Thyroid gland (tissue), 4 donors: ENCODE results near the gene FSTL4. TPM values are rescaled to one million over a fixed set of nuclear protein-coding genes. Genes with fewer than 3 reads are reported as not detected.

Experiments used
- DNase-seq, 2 donors: peaks; one replicate each; pipeline ENCODE4 v3.0.0-alpha.2; 2019
- H3K27ac ChIP-seq, 3 donors: fragments of 200-600 bp; sonication (generic); 1 replicate in 2 of 3; 2 replicates in 1 of 3; pipeline ENCODE4 v1.5.1; 2016 to 2019; ENCODE audit warnings: mild to moderate bottlenecking in 1 of 3, moderate library complexity in 1 of 3
- H3K27me3 ChIP-seq: fragments of 200-600 bp; sonication (generic); one replicate; pipeline ENCODE4 v1.5.1; 2019
- H3K36me3 ChIP-seq, 2 donors: fragments of 200-600 bp; sonication (generic); one replicate each; pipeline ENCODE4 v1.5.1; 2016 to 2019
- H3K4me1 ChIP-seq, 2 donors: fragments of 200-600 bp; sonication (generic); one replicate each; pipeline ENCODE4 v1.5.1; 2017 to 2019
- H3K4me3 ChIP-seq, 3 donors: fragments of 200-600 bp; sonication (generic); replicated peaks in 1 of 3; 1 replicate in 2 of 3; 2 replicates in 1 of 3; pipeline ENCODE4 v1.5.1; 2016; ENCODE audit warnings: mild to moderate bottlenecking in 1 of 3
- H3K9me3 ChIP-seq: fragments of 200-600 bp; sonication (generic); one replicate; pipeline ENCODE4 v1.5.1; 2017
- POLR2A ChIP-seq, 2 donors: fragments of 450-650 bp; IDR thresholded peaks; one replicate each; pipeline ENCODE4 v1.6.1; 2017; ENCODE audit warnings: antibody characterized with exemption in 2 of 2, mild to moderate bottlenecking in 2 of 2, moderate library complexity in 1 of 2
- WGBS, 2 donors: methylation state at CpG; one replicate each; pipeline ENCODE4 v1.1.5; 2017; 5-methylcytosine and 5-hydroxymethylcytosine counted together
- intact Hi-C: fragments of 100-400 bp; cut with DNase I; formaldehyde crosslinking; loops from one replicate; pipeline ENCODE4 v1.15.1; 2023
- total RNA-seq, 4 donors: library from RNA; depleted of rRNA; stranded (reverse); fragments of >200 nt; gene quantifications; one replicate each; pipeline ENCODE4 v1.2.3, GENCODE V29; 2016
- TF ChIP-seq, protein P1 (sequence below), 6 experiments: fragments of 200-600 bp in 3 of 6; fragments of 450-650 bp in 3 of 6; sonication (generic) in 3 of 6; IDR thresholded peaks; one replicate each; pipeline ENCODE4 v1.5.1; 2016 to 2019; ENCODE audit warnings: antibody characterized with exemption in 6 of 6, mild to moderate bottlenecking in 2 of 6, inconsistent platforms in 1 of 6, moderate library complexity in 1 of 6

FSTL4 gene
- total RNA-seq, 4 donors from 2014 or later = 0.10 to 0.13 TPM; not detected in 2

DNA sequence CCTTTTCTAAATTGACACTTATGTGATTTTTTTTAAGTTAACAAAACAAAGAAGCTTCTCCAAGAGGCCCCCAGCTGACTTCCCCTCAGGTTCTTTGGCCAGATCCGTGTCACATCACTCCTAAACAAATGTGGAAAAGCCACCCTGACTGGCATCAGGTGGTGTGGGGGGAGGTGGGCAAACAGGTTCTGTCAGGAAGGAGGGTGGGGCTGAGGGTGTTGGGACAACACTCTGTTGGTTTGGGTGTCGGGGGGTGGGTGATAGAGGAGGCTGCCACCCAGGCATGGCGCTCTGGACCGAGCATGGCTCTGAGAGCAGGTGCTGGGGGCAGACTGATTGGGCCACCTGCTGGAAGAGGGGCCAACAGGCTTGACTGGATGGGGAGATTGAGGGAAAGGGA is 349.7 kb downstream of the FSTL4 start:
- no peaks in the 10 kb centered on the region for H3K36me3 ChIP-seq
- H3K4me3 ChIP-seq = no peak overlapping the region
- no peaks in the 10 kb centered on the region for H3K9me3 ChIP-seq
- no peak for DNase-seq
- intact Hi-C loops = no loop called here
- no peaks in the 10 kb centered on the region for H3K4me1 ChIP-seq
- no peaks in the 10 kb centered on the region for H3K27me3 ChIP-seq
- no peak overlapping the region for H3K27ac ChIP-seq
- WGBS, 2 donors = 80 to 86% methylated on average over 4 of the region's 4 CpGs
- TF ChIP-seq POLR2A (IDR thresholded peaks at IDR 0.05) = no peak
- TF ChIP-seq, protein P1, sequence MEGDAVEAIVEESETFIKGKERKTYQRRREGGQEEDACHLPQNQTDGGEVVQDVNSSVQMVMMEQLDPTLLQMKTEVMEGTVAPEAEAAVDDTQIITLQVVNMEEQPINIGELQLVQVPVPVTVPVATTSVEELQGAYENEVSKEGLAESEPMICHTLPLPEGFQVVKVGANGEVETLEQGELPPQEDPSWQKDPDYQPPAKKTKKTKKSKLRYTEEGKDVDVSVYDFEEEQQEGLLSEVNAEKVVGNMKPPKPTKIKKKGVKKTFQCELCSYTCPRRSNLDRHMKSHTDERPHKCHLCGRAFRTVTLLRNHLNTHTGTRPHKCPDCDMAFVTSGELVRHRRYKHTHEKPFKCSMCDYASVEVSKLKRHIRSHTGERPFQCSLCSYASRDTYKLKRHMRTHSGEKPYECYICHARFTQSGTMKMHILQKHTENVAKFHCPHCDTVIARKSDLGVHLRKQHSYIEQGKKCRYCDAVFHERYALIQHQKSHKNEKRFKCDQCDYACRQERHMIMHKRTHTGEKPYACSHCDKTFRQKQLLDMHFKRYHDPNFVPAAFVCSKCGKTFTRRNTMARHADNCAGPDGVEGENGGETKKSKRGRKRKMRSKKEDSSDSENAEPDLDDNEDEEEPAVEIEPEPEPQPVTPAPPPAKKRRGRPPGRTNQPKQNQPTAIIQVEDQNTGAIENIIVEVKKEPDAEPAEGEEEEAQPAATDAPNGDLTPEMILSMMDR (IDR thresholded peaks at IDR 0.05) = no peak

DNA sequence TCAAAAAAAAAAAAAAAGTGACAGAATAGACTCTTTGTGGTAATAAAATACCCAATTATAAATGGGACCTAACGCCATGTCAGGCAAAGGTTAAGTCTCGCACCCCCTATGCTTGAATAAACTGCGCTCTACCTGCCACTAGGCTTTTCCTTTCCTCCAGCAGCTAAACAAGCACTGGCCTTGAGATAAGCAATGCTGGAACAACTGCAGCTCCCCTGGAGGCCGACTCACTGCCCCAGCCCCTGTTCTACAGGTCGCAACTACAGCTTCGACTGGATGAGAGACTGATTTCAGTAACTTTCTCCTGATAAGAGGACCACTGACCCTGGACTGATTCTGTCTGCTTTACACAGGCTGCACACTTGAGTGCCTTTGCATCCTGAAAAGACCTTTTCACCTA is 350.3 kb downstream of the FSTL4 start:
- Histone ChIP-seq H3K4me1 (no peaks in the 10 kb centered on the region), H3K27me3 (no peaks in the 10 kb centered on the region), H3K4me3 (no peak overlapping the region), H3K27ac (no peak overlapping the region), H3K9me3 (no peaks in the 10 kb centered on the region), H3K36me3 (no peaks in the 10 kb centered on the region)
- no peak for DNase-seq
- WGBS, 2 donors = 35 to 56% methylated on average over 6 of the region's 6 CpGs
- TF ChIP-seq, protein P1 (IDR thresholded peaks at IDR 0.05) = no peak
- TF ChIP-seq POLR2A (IDR thresholded peaks at IDR 0.05) = no peak
- intact Hi-C loops = no loop called here

DNA sequence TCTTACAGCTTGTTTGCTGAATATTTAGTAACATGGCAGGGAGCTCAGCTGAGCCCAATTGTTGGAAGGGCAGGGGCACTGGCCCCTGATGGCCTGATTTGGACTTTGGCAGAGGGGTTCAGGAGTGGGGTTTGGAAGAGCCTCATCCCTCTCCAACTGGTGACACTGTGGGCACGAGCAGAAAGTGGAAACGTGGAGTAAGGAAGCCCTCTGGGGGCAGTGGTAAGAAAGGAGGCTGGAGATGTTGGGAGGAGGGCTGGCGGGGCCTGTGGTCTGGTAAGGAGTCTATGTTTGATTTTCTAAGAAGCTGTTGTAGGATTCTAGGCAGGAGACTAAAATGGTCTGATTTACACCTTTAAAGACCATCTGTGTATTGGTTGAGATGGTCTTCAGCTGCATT is 351.6 kb downstream of the FSTL4 start:
- intact Hi-C loops = no loop called here
- no peaks in the 10 kb centered on the region for H3K36me3 ChIP-seq
- 70 to 81% methylated on average over 3 of the region's 3 CpGs for WGBS, 2 donors

DNA sequence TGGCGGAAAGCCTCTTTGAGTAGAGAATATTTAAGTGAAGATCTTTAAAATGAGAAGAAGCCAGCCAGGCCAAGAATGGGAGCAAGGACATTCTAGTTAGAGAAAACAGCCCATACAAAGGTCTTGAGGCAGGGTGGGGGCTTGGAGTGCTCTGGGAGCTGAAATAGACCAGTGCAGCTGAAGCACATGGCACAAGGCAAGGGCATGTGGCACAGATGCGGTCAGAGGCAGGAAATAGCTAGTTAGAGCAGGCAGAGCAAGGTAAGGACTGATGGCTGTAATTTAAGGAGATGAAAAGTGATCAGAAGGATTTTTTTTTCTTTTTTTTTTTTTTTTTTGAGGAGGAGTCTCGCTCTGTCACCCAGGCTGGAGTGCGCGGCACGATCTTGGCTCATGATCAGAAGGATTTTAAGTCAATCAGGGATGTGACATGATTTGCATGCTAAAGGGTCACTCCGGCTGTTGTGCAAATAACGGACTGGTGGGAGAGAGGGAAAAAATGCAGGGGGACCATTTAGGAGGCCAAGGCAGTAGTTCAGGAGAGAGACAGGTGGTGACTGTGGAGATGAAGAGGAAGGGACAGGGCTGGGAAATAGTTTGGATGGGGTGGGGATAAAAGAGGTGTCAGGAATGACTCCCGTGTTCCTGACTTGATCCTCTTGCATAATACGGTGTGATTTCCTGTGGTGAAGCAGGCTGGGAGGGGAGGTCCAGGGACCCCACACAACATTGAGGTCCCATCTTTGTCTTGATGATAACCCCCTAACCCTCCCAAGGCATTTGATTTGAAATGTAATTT is 352.9 kb downstream of the FSTL4 start:
- intact Hi-C loops = no loop called here

More for the DNA sequence above, 351.6 kb downstream of the FSTL4 start:
- Histone ChIP-seq H3K27ac (no peak overlapping the region), H3K4me3 (no peak overlapping the region), H3K4me1 (no peaks in the 10 kb centered on the region), H3K9me3 (no peaks in the 10 kb centered on the region), H3K27me3 (no peaks in the 10 kb centered on the region)
- TF ChIP-seq, protein P1 (IDR thresholded peaks at IDR 0.05) = no peak
- TF ChIP-seq POLR2A (IDR thresholded peaks at IDR 0.05) = no peak
- DNase-seq = no peak

DNA sequence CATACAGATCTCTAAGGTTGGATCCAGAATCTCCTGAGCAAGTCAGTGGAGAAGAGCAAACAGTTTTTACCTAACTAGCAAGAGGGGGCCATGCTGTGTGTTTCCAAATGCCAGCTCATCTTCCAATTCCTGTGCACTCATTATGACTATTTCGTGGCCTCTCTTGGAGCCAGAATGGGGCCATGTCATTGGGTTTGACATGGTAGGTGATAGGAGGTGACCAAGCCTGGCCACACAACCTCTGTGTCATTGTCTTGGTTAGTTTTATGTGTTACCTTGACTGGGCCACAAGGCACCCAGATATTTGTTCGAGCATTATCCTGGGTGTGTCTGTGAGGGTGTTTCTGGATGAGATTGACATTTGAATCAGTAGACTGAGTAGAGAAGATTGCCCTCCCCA is 354.4 kb downstream of the FSTL4 start:
- Histone ChIP-seq H3K9me3 (no peaks in the 10 kb centered on the region), H3K4me1 (no peaks in the 10 kb centered on the region), H3K27ac (no peak overlapping the region), H3K36me3 (no peaks in the 10 kb centered on the region), H3K27me3 (no peaks in the 10 kb centered on the region), H3K4me3 (no peak overlapping the region)
- intact Hi-C loops = no loop called here
- TF ChIP-seq, protein P1 (IDR thresholded peaks at IDR 0.05) = no peak
- no peak for TF ChIP-seq POLR2A (IDR thresholded peaks at IDR 0.05)
- WGBS, 2 donors = 93 to 100% methylated on average over 2 of the region's 2 CpGs
- no peak for DNase-seq

More for the DNA sequence above, 352.9 kb downstream of the FSTL4 start:
- Histone ChIP-seq H3K9me3 (no peaks in the 10 kb centered on the region), H3K27me3 (no peaks in the 10 kb centered on the region), H3K4me1 (no peaks in the 10 kb centered on the region), H3K27ac (no peak overlapping the region), H3K4me3 (no peak overlapping the region), H3K36me3 (no peaks in the 10 kb centered on the region)
- DNase-seq = no peak
- WGBS, 2 donors = 76 to 80% methylated on average over 9 to 10 of the region's 10 CpGs
- TF ChIP-seq POLR2A (IDR thresholded peaks at IDR 0.05) = no peak
- TF ChIP-seq, protein P1 (IDR thresholded peaks at IDR 0.05) = no peak
